DMS53 treated with DMSO at 0.1 percent for 48 hours (cell line): ENCODE data around the gene GPRC5B.
A peak's percentile ranks its signal among the peaks of the same experiment; 100 is the strongest.

Source experiments
- DNase-seq: peaks from one replicate; lab custom pipeline; 2025; ENCODE audit not compliant: unreplicated experiment; lab: John Stamatoyannopoulos, UW

Gene GPRC5B

GRCh38 chr16:19884611-19885450 is at the start of gene GPRC5B:
Gene GPRC5B, minus strand, starts transcription at chr16:19884848. Its CDS starts 12,003 bp downstream, at chr16:19872845.
- peak; percentile 51 for DNase-seq

GRCh38 chr16:19933740-19934139 is 49.1 kb upstream of the GPRC5B start:
- no peak for DNase-seq

GRCh38 chr16:19929062-19929511 is 44.4 kb upstream of the GPRC5B start:
- DNase-seq, result no peak

- no peak for DNase-seq
These were observed 43.8 kb upstream of the GPRC5B start for GRCh38 chr16:19928432-19928831.

- DNase-seq, result peak; percentile 2
These were observed 42.1 kb upstream of the GPRC5B start for GRCh38 chr16:19926449-19927390.

GRCh38 chr16:19923396-19923795 is 38.7 kb upstream of the GPRC5B start:
- no peak for DNase-seq

GRCh38 chr16:19919142-19919541 is 34.5 kb upstream of the GPRC5B start:
- no peak for DNase-seq

- DNase-seq, result no peak
These were observed 31.4 kb upstream of the GPRC5B start for GRCh38 chr16:19916064-19916463.

GRCh38 chr16:19914877-19915276 is 30.2 kb upstream of the GPRC5B start:
- DNase-seq, result no peak

GRCh38 chr16:19913340-19913645 is 28.6 kb upstream of the GPRC5B start:
- no peak for DNase-seq

- no peak for DNase-seq
These were observed 28.0 kb upstream of the GPRC5B start for GRCh38 chr16:19912455-19913339.

- DNase-seq, result no peak
These were observed 27.3 kb upstream of the GPRC5B start for GRCh38 chr16:19911747-19912454.

- no peak for DNase-seq
These were observed 26.6 kb upstream of the GPRC5B start for GRCh38 chr16:19911204-19911603.

- DNase-seq, result no peak
These were observed 25.2 kb upstream of the GPRC5B start for GRCh38 chr16:19909750-19910322.

- no peak for DNase-seq
These were observed 24.3 kb upstream of the GPRC5B start for GRCh38 chr16:19908921-19909320.

GRCh38 chr16:19907161-19907992 is 22.7 kb upstream of the GPRC5B start:
- DNase-seq, result peak; percentile 38

- DNase-seq, result no peak
These were observed 16.5 kb upstream of the GPRC5B start for GRCh38 chr16:19901164-19901563.

GRCh38 chr16:19899605-19899955 is 14.9 kb upstream of the GPRC5B start:
- DNase-seq, result no peak

GRCh38 chr16:19898924-19899604 is 14.4 kb upstream of the GPRC5B start:
- peak; percentile 23 for DNase-seq
